B cell (primary cell): ENCODE results near the gene ZSWIM6. TPM values are rescaled to one million over a fixed set of nuclear protein-coding genes. Genes with fewer than 3 reads are reported as not detected.

Source experiments
- ATAC-seq: fragments of 200-7000 bp; cut with Tn5 transposase; one replicate; pipeline ENCODE4 v1.10.0; 2021; ENCODE audit warnings: low read depth, mild to moderate bottlenecking, moderate number of reproducible peaks, moderate library complexity
- CTCF ChIA-PET: fragments of 350-600 bp; sonication (Branson Sonifier 250); formaldehyde crosslinking; loops from one replicate; lab custom pipeline; 2021; ENCODE audit warnings: antibody characterized with exemption, inconsistent platforms; lab: Charles Lee
- POLR2A ChIA-PET: fragments of 350-600 bp; sonication (Branson Sonifier 250); formaldehyde crosslinking; loops from one replicate; lab custom pipeline; 2021; ENCODE audit warnings: antibody characterized with exemption; lab: Charles Lee
- DNase-seq: peaks from one replicate; pipeline ENCODE4 v3.0.0; 2013
- H2AFZ ChIP-seq: 2 replicates; pipeline ENCODE4 v1.6.1; 2012; ENCODE audit warnings: mild to moderate bottlenecking, low read depth, low read length; ENCODE audit not compliant: insufficient read depth, poor library complexity, severe bottlenecking
- H3K27ac ChIP-seq, 2 donors: 1 replicate in 1 of 2; 2 replicates in 1 of 2; pipeline ENCODE4 v1.5.1; 2012 to 2013; ENCODE audit warnings: low read length in 2 of 2, mild to moderate bottlenecking in 2 of 2, moderate library complexity in 1 of 2
- H3K27me3 ChIP-seq, 4 experiments: fragments of 200-600 bp in 1 of 4; sonication (generic) in 1 of 4; replicated peaks in 1 of 4; 1 replicate in 2 of 4; 2 replicates in 2 of 4; pipeline versions ENCODE4 v1.6.1 to v1.7.0; 2013 to 2016; ENCODE audit warnings: low read length in 3 of 4, mild to moderate bottlenecking in 2 of 4, mixed read lengths in 1 of 4, moderate library complexity in 1 of 4; ENCODE audit not compliant: insufficient read depth in 4 of 4, control insufficient read depth in 3 of 4; ENCODE audit errors: control extremely low read depth in 1 of 4
- H3K36me3 ChIP-seq, 2 experiments: replicated peaks in 1 of 2; 1 replicate in 1 of 2; 2 replicates in 1 of 2; pipeline versions ENCODE4 v1.6.1 to v1.7.1; 2013; ENCODE audit warnings: low read length in 1 of 2; ENCODE audit not compliant: insufficient read depth in 2 of 2, control insufficient read depth in 1 of 2; ENCODE audit errors: control extremely low read depth in 1 of 2, extremely low read depth in 1 of 2
- H3K4me1 ChIP-seq, 2 donors: fragments of 200-600 bp in 1 of 2; sonication (generic) in 1 of 2; 1 replicate in 1 of 2; 2 replicates in 1 of 2; pipeline versions ENCODE4 v1.5.1 to v1.6.1; 2013 to 2017; ENCODE audit warnings: low read length in 2 of 2; ENCODE audit not compliant: control insufficient read depth in 2 of 2, insufficient read depth in 2 of 2
- H3K4me2 ChIP-seq: replicated peaks from 2 replicates; pipeline ENCODE3; 2012; ENCODE audit warnings: mild to moderate bottlenecking, low read depth, low read length; ENCODE audit not compliant: poor library complexity, severe bottlenecking
- H3K4me3 ChIP-seq, 5 experiments: fragments of 200-600 bp in 1 of 5; sonication (generic) in 1 of 5; 1 replicate in 3 of 5; 2 replicates in 2 of 5; pipeline versions ENCODE4 v1.5.1 to v1.7.0; 2011 to 2016; ENCODE audit warnings: low read length in 4 of 5, mild to moderate bottlenecking in 4 of 5, low read depth in 2 of 5, control low read depth in 1 of 5, moderate library complexity in 1 of 5; ENCODE audit not compliant: insufficient read depth in 1 of 5; ENCODE audit errors: control extremely low read depth in 1 of 5, extremely low read depth in 1 of 5
- H3K79me2 ChIP-seq: fragments of 200-600 bp; sonication (generic); one replicate; pipeline ENCODE4 v1.6.0; 2016; ENCODE audit warnings: low read length; ENCODE audit not compliant: control insufficient read depth, insufficient read depth
- H3K9ac ChIP-seq: fragments of 200-600 bp; sonication (generic); 2 replicates; pipeline ENCODE4 v1.6.1; 2017; ENCODE audit warnings: mild to moderate bottlenecking, low read length, moderate library complexity
- H3K9me3 ChIP-seq, 3 donors: one replicate each; pipeline versions ENCODE4 v1.6.1 to v1.7.1; 2013; ENCODE audit warnings: low read length in 2 of 3; ENCODE audit not compliant: control insufficient read depth in 2 of 3, insufficient read depth in 1 of 3; ENCODE audit errors: control extremely low read depth in 1 of 3
- H4K20me1 ChIP-seq: 2 replicates; pipeline ENCODE4 v1.6.0; 2012; ENCODE audit warnings: mild to moderate bottlenecking, low read length; ENCODE audit not compliant: insufficient read depth, control insufficient read depth, poor library complexity, severe bottlenecking
- H3K27ac Mint-ChIP-seq: one replicate; pipeline ENCODE4 v1.8.0; 2021; ENCODE audit warnings: mixed read lengths
- H3K27me3 Mint-ChIP-seq: one replicate; pipeline ENCODE4 v1.8.0; 2021; ENCODE audit warnings: mixed read lengths
- H3K4me1 Mint-ChIP-seq: one replicate; pipeline ENCODE4 v1.8.0; 2021; ENCODE audit warnings: mixed read lengths
- H3K4me3 Mint-ChIP-seq: one replicate; pipeline ENCODE4 v1.8.0; 2021; ENCODE audit warnings: mixed read lengths
- H3K9me3 Mint-ChIP-seq: one replicate; pipeline ENCODE4 v1.8.0; 2022; ENCODE audit warnings: mixed read lengths; ENCODE audit not compliant: insufficient read depth
- CTCF ChIP-seq: fragments of 200-600 bp; IDR thresholded peaks from one replicate; pipeline ENCODE4 v1.8.0; 2022; ENCODE audit warnings: antibody characterized with exemption, mild to moderate bottlenecking
- EZH2 ChIP-seq: IDR thresholded peaks from 2 replicates; pipeline ENCODE4 v1.6.1; 2012; ENCODE audit warnings: borderline replicate concordance, low read depth, mild to moderate bottlenecking, moderate library complexity, low read length; ENCODE audit not compliant: insufficient read depth, poor library complexity, severe bottlenecking
- WGBS: methylation state at CpG from one replicate; pipeline ENCODE4 v1.1.5; 2013; ENCODE audit warnings: missing lambda C conversion rate; ENCODE audit not compliant: insufficient coverage; 5-methylcytosine and 5-hydroxymethylcytosine counted together
- intact Hi-C: fragments of 100-400 bp; cut with micrococcal nuclease; formaldehyde crosslinking; loops from one replicate; pipeline ENCODE4 v1.10.0; 2022
- polyA plus RNA-seq: library from polyadenylated mRNA; depleted of rRNA; stranded (reverse); fragments of >200 nt; gene quantifications from 2 replicates; pipeline ENCODE4 v1.2.3, GENCODE V29; 2012
- total RNA-seq, 2 donors: library from RNA; stranded (reverse); fragments of 120-200 nt in 1 of 2; gene quantifications; 1 replicate in 1 of 2; 2 replicates in 1 of 2; pipeline versions ENCODE4 v1.2.3 to v1.2.4, GENCODE V29; 2013 to 2022

ZSWIM6 gene
- total and polyA plus RNA-seq, 2 donors (not counting 1 experiment from before 2014, with no cell fraction given), result 7.9 to 16.4 TPM

GRCh38 chr5:61289669-61290306 lies 42.3 kb upstream of the ZSWIM6 start:
- Mint-ChIP-seq H3K27me3 (peaks cover 9% of the 10 kb centered on the region), H3K27ac (no peak overlapping the region), H3K4me1 (peaks cover 8% of the 10 kb centered on the region), H3K9me3 (no peaks in the 10 kb centered on the region), H3K4me3 (no peak overlapping the region)
- no peak overlapping the region for H2AFZ ChIP-seq
- H3K4me1 ChIP-seq, result peaks cover 0 to 6% of the 10 kb centered on the region in 2 donors
- no peak for TF ChIP-seq CTCF
- TF ChIP-seq EZH2, result no peak
- ChIA-PET CTCF (no interaction called here), POLR2A (no interaction called here)
- H3K27ac ChIP-seq, result no peak overlapping the region
- H3K9ac ChIP-seq, result no peak overlapping the region
- no peaks in the 10 kb centered on the region for H3K27me3 ChIP-seq
- 79% methylated on average over 2 of the region's 7 CpGs for WGBS
- no peak overlapping the region for H3K4me3 ChIP-seq
- ATAC-seq, result no peak
- no peak overlapping the region for H3K4me2 ChIP-seq
- H3K9me3 ChIP-seq, result no peaks in the 10 kb centered on the region
- intact Hi-C loops, result no loop called here
- H4K20me1 ChIP-seq, result no peaks in the 10 kb centered on the region
- DNase-seq, result no peak
- H3K36me3 ChIP-seq, result no peaks in the 10 kb centered on the region
- H3K79me2 ChIP-seq, result no peaks in the 10 kb centered on the region

DNA sequence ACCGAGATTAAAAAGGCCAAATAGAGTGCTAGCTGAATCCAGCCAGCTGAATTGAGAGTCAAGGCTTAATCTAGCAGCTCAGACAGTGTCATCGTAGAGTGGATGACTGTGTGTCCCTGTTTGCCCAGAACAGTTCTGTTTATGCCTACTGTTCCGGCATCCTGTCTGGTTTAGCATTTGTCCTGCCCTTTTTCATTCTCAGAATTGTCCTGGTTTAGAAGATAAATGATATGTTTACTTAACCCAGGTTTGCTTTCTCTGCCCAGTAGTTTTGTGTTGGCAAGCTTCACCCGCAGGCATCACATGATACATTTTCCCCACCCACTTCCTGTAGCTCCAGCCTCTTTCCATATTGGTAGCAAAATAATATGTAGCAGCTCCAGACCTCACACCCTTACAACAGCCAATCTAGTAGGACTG lies 41.3 kb upstream of the ZSWIM6 start:
- 85% methylated on average over 3 of the region's 4 CpGs for WGBS
- peaks cover 8% of the 10 kb centered on the region for H3K4me1 Mint-ChIP-seq

More for the DNA sequence above, 41.3 kb upstream of the ZSWIM6 start:
- Histone ChIP-seq H3K4me3 (no peak overlapping the region), H3K36me3 (no peaks in the 10 kb centered on the region), H3K9ac (no peak overlapping the region), H3K27ac (no peak overlapping the region), H3K9me3 (no peaks in the 10 kb centered on the region), H3K27me3 (no peaks in the 10 kb centered on the region), H3K79me2 (no peaks in the 10 kb centered on the region), H3K4me2 (no peak overlapping the region), H4K20me1 (no peaks in the 10 kb centered on the region), H2AFZ (no peak overlapping the region), H3K4me1 (peaks cover 0 to 6% of the 10 kb centered on the region in 2 donors)
- H3K27ac Mint-ChIP-seq, result no peak overlapping the region
- TF ChIP-seq EZH2, result no peak
- no peak for TF ChIP-seq CTCF
- ChIA-PET POLR2A (no interaction called here), CTCF (interaction anchor here (2.0 kb wide), 1 partner anchor 12 kb away, joined by 5 read pairs; no protein-coding TSS in a partner anchor)
- ATAC-seq (no peak), DNase-seq (no peak)
- peaks cover 9% of the 10 kb centered on the region for H3K27me3 Mint-ChIP-seq
- H3K9me3 Mint-ChIP-seq, result no peaks in the 10 kb centered on the region
- no peak overlapping the region for H3K4me3 Mint-ChIP-seq
- intact Hi-C loops, result no loop called here
